Trophoblast cell (in vitro differentiated cells and primary cell): Measurements from ENCODE around the gene AHSG.
A peak's percentile ranks its signal among the peaks of the same experiment; 100 is the strongest.

Source experiments
- DNase-seq, 2 donors: peaks; one replicate each; pipeline ENCODE4 v3.0.0-alpha.2; 2016
- H2AFZ ChIP-seq: 2 replicates; pipeline ENCODE4 v1.6.1; 2013; ENCODE audit warnings: low read length, moderate library complexity, mild to moderate bottlenecking; ENCODE audit not compliant: insufficient read depth, poor library complexity
- H2AK5ac ChIP-seq: 2 replicates; pipeline ENCODE4 v1.6.1; 2013; ENCODE audit warnings: mild to moderate bottlenecking, low read length
- H2BK120ac ChIP-seq: 2 replicates; pipeline ENCODE4 v1.6.1; 2013; ENCODE audit warnings: low read length, mild to moderate bottlenecking, moderate library complexity; ENCODE audit not compliant: insufficient read depth, poor library complexity
- H2BK12ac ChIP-seq: 2 replicates; pipeline ENCODE4 v1.6.1; 2013; ENCODE audit warnings: mild to moderate bottlenecking, low read length, moderate library complexity
- H2BK5ac ChIP-seq: 2 replicates; pipeline ENCODE4 v1.6.1; 2013; ENCODE audit warnings: low read length, low read depth, moderate library complexity, mild to moderate bottlenecking; ENCODE audit not compliant: poor library complexity
- H3K14ac ChIP-seq: 2 replicates; pipeline ENCODE4 v1.6.1; 2013; ENCODE audit warnings: mild to moderate bottlenecking, low read length
- H3K18ac ChIP-seq: 2 replicates; pipeline ENCODE4 v1.6.1; 2013; ENCODE audit warnings: mild to moderate bottlenecking, low read length
- H3K23ac ChIP-seq: 2 replicates; pipeline ENCODE4 v1.6.1; 2013; ENCODE audit warnings: low read length
- H3K27ac ChIP-seq: 2 replicates; pipeline ENCODE4 v1.5.1; 2013; ENCODE audit warnings: low read depth, mild to moderate bottlenecking, inconsistent platforms, low read length, moderate library complexity
- H3K27me3 ChIP-seq: 2 replicates; pipeline ENCODE4 v1.6.1; 2013; ENCODE audit warnings: inconsistent platforms, mild to moderate bottlenecking, low read length, moderate library complexity; ENCODE audit not compliant: insufficient read depth
- H3K36me3 ChIP-seq, 2 experiments: 1 replicate in 1 of 2; 2 replicates in 1 of 2; pipeline ENCODE4 v1.6.1; 2013; ENCODE audit warnings: low read length in 2 of 2, mild to moderate bottlenecking in 2 of 2, moderate library complexity in 1 of 2; ENCODE audit not compliant: insufficient read depth in 2 of 2, control insufficient read depth in 1 of 2
- H3K4ac ChIP-seq: 2 replicates; pipeline ENCODE4 v1.6.1; 2013; ENCODE audit warnings: low read depth, mild to moderate bottlenecking, low read length, moderate library complexity
- H3K4me1 ChIP-seq, 2 experiments: 1 replicate in 1 of 2; 2 replicates in 1 of 2; pipeline ENCODE4 v1.6.1; 2013; ENCODE audit warnings: low read length in 2 of 2, mild to moderate bottlenecking in 2 of 2, moderate library complexity in 1 of 2; ENCODE audit not compliant: insufficient read depth in 2 of 2, control insufficient read depth in 1 of 2
- H3K4me2 ChIP-seq: 2 replicates; pipeline ENCODE4 v1.6.1; 2013; ENCODE audit warnings: inconsistent platforms, mild to moderate bottlenecking, low read length, moderate library complexity
- H3K4me3 ChIP-seq: 2 replicates; pipeline ENCODE4 v1.5.1; 2013; ENCODE audit warnings: mild to moderate bottlenecking, low read depth, low read length, inconsistent platforms
- H3K79me1 ChIP-seq: one replicate; pipeline ENCODE4 v1.6.1; 2013; ENCODE audit warnings: low read length
- H3K79me2 ChIP-seq: 2 replicates; pipeline ENCODE4 v1.6.1; 2013; ENCODE audit warnings: low read length, mild to moderate bottlenecking; ENCODE audit not compliant: control insufficient read depth, insufficient read depth, poor library complexity
- H3K9ac ChIP-seq: 2 replicates; pipeline ENCODE4 v1.6.1; 2013; ENCODE audit warnings: mild to moderate bottlenecking, low read length
- H3K9me3 ChIP-seq: 2 replicates; pipeline ENCODE4 v1.6.1; 2013; ENCODE audit warnings: low read depth, mild to moderate bottlenecking, control low read depth, inconsistent platforms, low read length; ENCODE audit not compliant: insufficient read depth
- H4K12ac ChIP-seq: 2 replicates; pipeline ENCODE4 v1.6.1; 2013; ENCODE audit warnings: low read depth, mild to moderate bottlenecking, low read length, moderate library complexity
- H4K8ac ChIP-seq: 2 replicates; pipeline ENCODE4 v1.6.1; 2013; ENCODE audit warnings: low read depth, mild to moderate bottlenecking, low read length, moderate library complexity
- H4K91ac ChIP-seq: one replicate; pipeline ENCODE4 v1.6.1; 2013; ENCODE audit warnings: low read depth, mild to moderate bottlenecking, low read length, moderate library complexity
- whole genome bisulfite sequencing: extraction: QIAGEN DNeasy Blood & Tissue Kit; methylation state at CpG from one replicate; pipeline ENCODE4 v1.1.7; 2013; ENCODE audit warnings: missing lambda C conversion rate; ENCODE audit not compliant: insufficient read length, insufficient coverage; ENCODE audit errors: extremely low coverage; 5-methylcytosine and 5-hydroxymethylcytosine counted together

The AHSG gene

GRCh38 chr3:186614597-186615483 lies 2.0 kb downstream of the AHSG start:
- Histone ChIP-seq H3K4ac (no peak overlapping the region), H2BK5ac (no peak overlapping the region), H3K23ac (no peak overlapping the region), H2BK12ac (no peak overlapping the region), H3K4me2 (no peak overlapping the region), H4K12ac (no peak overlapping the region), H3K4me1 (peaks cover 0 to 2% of the 10 kb centered on the region in 2 experiments), H3K79me1 (no peaks in the 10 kb centered on the region), H3K79me2 (no peaks in the 10 kb centered on the region), H3K9ac (no peak overlapping the region), H3K27ac (no peak overlapping the region), H3K4me3 (no peak overlapping the region), H4K91ac (no peak overlapping the region), H2AFZ (no peak overlapping the region), H3K18ac (no peak overlapping the region), H3K27me3 (no peaks in the 10 kb centered on the region), H2AK5ac (no peak overlapping the region), H3K9me3 (peaks cover 3% of the 10 kb centered on the region), H3K14ac (no peak overlapping the region), H3K36me3 (no peaks in the 10 kb centered on the region), H4K8ac (no peak overlapping the region), H2BK120ac (no peak overlapping the region)
- DNase-seq = peak; percentile 58 to 91
- no CpG with 5 or more reads among the region's 16 CpGs for WGBS

- peaks cover 3% of the 10 kb centered on the region for H3K9me3 ChIP-seq
- H3K4me2 ChIP-seq = no peak overlapping the region
- no peak overlapping the region for H3K14ac ChIP-seq
- no peak overlapping the region for H3K23ac ChIP-seq
- H4K91ac ChIP-seq = no peak overlapping the region
- H3K36me3 ChIP-seq = no peaks in the 10 kb centered on the region
- no peak overlapping the region for H2BK120ac ChIP-seq
- H3K4me3 ChIP-seq = no peak overlapping the region
- WGBS = no CpG with 5 or more reads among the region's 8 CpGs
- no peak overlapping the region for H3K18ac ChIP-seq
- H3K79me2 ChIP-seq = no peaks in the 10 kb centered on the region
- no peak overlapping the region for H4K8ac ChIP-seq
- no peak overlapping the region for H2BK5ac ChIP-seq
- H4K12ac ChIP-seq = no peak overlapping the region
- H3K27ac ChIP-seq = no peak overlapping the region
- peaks cover 0 to 2% of the 10 kb centered on the region in 2 experiments for H3K4me1 ChIP-seq
- H3K27me3 ChIP-seq = no peaks in the 10 kb centered on the region
- H2AFZ ChIP-seq = no peak overlapping the region
- H3K79me1 ChIP-seq = no peaks in the 10 kb centered on the region
- no peak overlapping the region for H2AK5ac ChIP-seq
- no peak overlapping the region for H2BK12ac ChIP-seq
- no peak overlapping the region for H3K4ac ChIP-seq
- no peak overlapping the region for H3K9ac ChIP-seq
- DNase-seq = no peak
Observed at GRCh38 chr3:186616299-186616617, 3.4 kb downstream of the AHSG start.

GRCh38 chr3:186617036-186617946 lies 4.4 kb downstream of the AHSG start:
- H4K91ac ChIP-seq = no peak overlapping the region
- no peak overlapping the region for H2BK12ac ChIP-seq
- H2AK5ac ChIP-seq = no peak overlapping the region
- H3K23ac ChIP-seq = no peak overlapping the region
- DNase-seq = peak; percentile 98 to 100
- no peak overlapping the region for H3K4me3 ChIP-seq
- H3K9me3 ChIP-seq = peaks cover 3% of the 10 kb centered on the region
- H2BK5ac ChIP-seq = no peak overlapping the region
- H3K27me3 ChIP-seq = no peaks in the 10 kb centered on the region
- H3K79me2 ChIP-seq = no peaks in the 10 kb centered on the region
- no peak overlapping the region for H3K9ac ChIP-seq
- H3K27ac ChIP-seq = no peak overlapping the region
- no peaks in the 10 kb centered on the region for H3K36me3 ChIP-seq
- H3K79me1 ChIP-seq = no peaks in the 10 kb centered on the region
- H3K14ac ChIP-seq = no peak overlapping the region
- H2BK120ac ChIP-seq = no peak overlapping the region
- H3K4me2 ChIP-seq = no peak overlapping the region
- H3K18ac ChIP-seq = no peak overlapping the region
- no peak overlapping the region for H4K8ac ChIP-seq
- no CpG with 5 or more reads among the region's 31 CpGs for WGBS
- H2AFZ ChIP-seq = no peak overlapping the region
- H3K4ac ChIP-seq = no peak overlapping the region
- no peak overlapping the region for H4K12ac ChIP-seq
- peaks cover 0 to 2% of the 10 kb centered on the region in 2 experiments for H3K4me1 ChIP-seq

GRCh38 chr3:186618318-186618938 lies 5.6 kb downstream of the AHSG start:
- Histone ChIP-seq H2AFZ (no peak overlapping the region), H3K79me1 (no peaks in the 10 kb centered on the region), H3K79me2 (no peaks in the 10 kb centered on the region), H3K36me3 (no peaks in the 10 kb centered on the region), H3K4me3 (no peak overlapping the region), H2BK120ac (no peak overlapping the region), H3K4me1 (peaks cover 0 to 2% of the 10 kb centered on the region in 2 experiments), H3K27me3 (no peaks in the 10 kb centered on the region), H4K91ac (no peak overlapping the region), H3K9me3 (peaks cover 3% of the 10 kb centered on the region), H3K4me2 (no peak overlapping the region), H3K4ac (no peak overlapping the region), H3K14ac (no peak overlapping the region), H4K12ac (no peak overlapping the region), H2BK5ac (no peak overlapping the region), H3K27ac (no peak overlapping the region), H3K23ac (no peak overlapping the region), H4K8ac (no peak overlapping the region), H2AK5ac (no peak overlapping the region), H3K9ac (no peak overlapping the region), H3K18ac (no peak overlapping the region), H2BK12ac (no peak overlapping the region)
- no peak for DNase-seq
- WGBS = no CpG with 5 or more reads among the region's 8 CpGs
